ENCODE data around the gene LSR.

Gene LSR

GRCh38 chr19:35248310-35249145 lies at the start of gene LSR (continued):
- TF ChIP-seq ZBTB49 (tag by site-specific recombination; IDR thresholded peaks at IDR 0.05; ENCODE audit: low read depth) (no peak), ZBTB26 (tag by site-specific recombination; optimal IDR thresholded peaks at IDR 0.05) (peak; percentile 100), ZNF426 (tag by site-specific recombination; IDR thresholded peaks at IDR 0.05) (no peak), ZBTB44 (tag by site-specific recombination; IDR thresholded peaks at IDR 0.05) (no peak; the same call in 1 of the 2 replicates), MZF1 (tag by site-specific recombination; IDR thresholded peaks at IDR 0.05; ENCODE audit: borderline replicate concordance) (no peak; the same call in 1 of the 2 replicates), ZSCAN18 (tag by site-specific recombination; IDR thresholded peaks at IDR 0.05) (peak; percentile 36), HOXC10 (CRISPR knock-in tag; IDR thresholded peaks at IDR 0.05) (no peak), PRDM1 (tag by site-specific recombination; IDR thresholded peaks at IDR 0.05) (no peak; the same call in none of the 2 replicates), ZNF449 (tag by site-specific recombination; IDR thresholded peaks at IDR 0.05) (peak; percentile 96), BCL6B (tag by site-specific recombination; IDR thresholded peaks at IDR 0.05) (peak; percentile 66; the same call in 1 of the 2 replicates), ZNF175 (tag by site-specific recombination; IDR thresholded peaks at IDR 0.05) (no peak), ZNF555 (tag by site-specific recombination; conservative IDR thresholded peaks at IDR 0.05) (no peak), ZXDB (tag by site-specific recombination; IDR thresholded peaks at IDR 0.05) (peak; percentile 98), ZNF777 (tag by site-specific recombination; IDR thresholded peaks at IDR 0.05; ENCODE audit: borderline replicate concordance) (peak; percentile 99), ZNF341 (tag by site-specific recombination; IDR thresholded peaks at IDR 0.05; ENCODE audit: low read depth) (peak; percentile 44; the same call in 1 of the 2 replicates), BCL11B (tag by site-specific recombination; IDR thresholded peaks at IDR 0.05; ENCODE audit: low read depth) (peak; percentile 36; the same call in 1 of the 2 replicates), ZNF544 (tag by site-specific recombination; IDR thresholded peaks at IDR 0.05) (0 out of 2 replicates have a peak, but pooled peaks have one; percentile 12), ZNF10 (tag by site-specific recombination; IDR thresholded peaks at IDR 0.05) (peak; percentile 60), KLF17 (tag by site-specific recombination; IDR thresholded peaks at IDR 0.05) (peak; percentile 100), ZNF350 (tag by site-specific recombination; IDR thresholded peaks at IDR 0.05) (no peak; the same call in 1 of the 2 replicates), ZNF138 (tag by site-specific recombination; IDR thresholded peaks at IDR 0.05; ENCODE audit: borderline replicate concordance) (no peak), ZNF211 (tag by site-specific recombination; IDR thresholded peaks at IDR 0.05; ENCODE audit: low read depth) (no peak), YY1 (tag by site-specific recombination; IDR thresholded peaks at IDR 0.05) (peak; percentile 92), REPIN1 (tag by site-specific recombination; IDR thresholded peaks at IDR 0.05; ENCODE audit: low read depth) (peak; percentile 87), ZNF704 (tag by site-specific recombination; IDR thresholded peaks at IDR 0.05) (peak; percentile 13; the same call in 1 of the 2 replicates), SP2 (tag by site-specific recombination; IDR thresholded peaks at IDR 0.05) (peak; percentile 100)
